Activated gamma-delta T cell treated with anti-CD3 and anti-CD28 coated beads, Interleukin-2, amount 50 U/mL, for 16 hours (primary cell): ENCODE data around the gene CLEC3A.
"Not testable (repeated sequence)": the region's sequence is repeated elsewhere in the genome, so short reads cannot be mapped to it uniquely, and the experiment has no call there.

Source experiments
- DNase-seq: peaks from one replicate; pipeline ENCODE4 v3.0.0-alpha.2; 2020; ENCODE audit warnings: low read depth

The CLEC3A gene

DNA sequence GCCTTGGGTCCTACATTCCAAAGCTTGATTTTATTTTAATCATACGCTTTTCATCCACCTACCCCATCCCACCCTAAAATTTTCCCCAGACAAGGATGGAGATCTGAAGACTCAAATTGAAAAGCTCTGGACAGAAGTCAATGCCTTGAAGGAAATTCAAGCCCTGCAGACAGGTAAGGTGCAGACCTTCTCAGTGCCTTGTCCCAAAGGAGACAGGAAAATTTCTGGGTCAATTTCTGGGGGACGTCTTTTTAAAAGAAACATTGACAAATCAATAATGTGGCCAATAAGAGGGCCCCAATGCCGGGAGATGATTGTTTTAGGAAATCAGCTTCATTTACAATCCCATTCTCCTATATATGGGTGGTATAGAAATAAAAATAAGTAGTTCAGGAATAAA lies 5.7 kb downstream of the CLEC3A start:
- no peak for DNase-seq

DNA sequence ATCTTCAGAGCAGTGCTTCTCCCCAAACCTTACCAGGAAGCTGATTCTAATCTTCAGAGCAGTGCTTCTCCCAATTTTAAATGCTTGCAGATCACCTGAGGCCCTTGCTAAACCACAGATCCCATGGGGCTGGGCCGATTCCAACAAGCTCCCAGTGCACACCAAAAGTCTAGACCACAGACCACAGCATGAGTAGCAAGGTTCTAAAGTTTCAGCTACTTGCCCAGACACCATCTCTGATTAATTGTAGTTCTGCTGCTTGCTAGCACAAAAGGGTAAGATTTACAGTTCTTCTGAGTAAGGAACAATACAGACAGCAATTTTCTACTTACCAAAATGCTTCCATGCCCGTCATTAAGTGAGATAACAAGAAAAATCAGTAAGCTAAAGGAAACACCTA lies 12.2 kb downstream of the CLEC3A start:
- no peak for DNase-seq

DNA sequence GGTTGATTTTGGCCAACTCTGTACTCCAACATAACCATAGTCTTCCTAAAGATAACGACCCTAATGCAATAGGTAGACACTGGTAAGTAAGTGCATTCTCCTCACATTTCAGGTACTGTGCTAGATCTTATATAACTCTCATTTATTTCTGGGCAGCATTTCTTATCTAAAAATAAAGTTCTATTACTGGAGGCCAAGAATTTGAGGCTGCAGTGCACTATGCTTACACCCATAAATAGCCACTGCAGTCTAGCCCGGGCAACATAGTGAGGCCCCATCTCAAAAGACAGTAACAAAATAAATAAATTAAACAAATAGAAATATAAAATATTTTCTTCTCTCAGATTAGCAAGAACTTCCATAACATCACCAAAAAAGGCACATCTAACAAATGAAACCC lies 12.7 kb downstream of the CLEC3A start:
- DNase-seq: no peak

DNA sequence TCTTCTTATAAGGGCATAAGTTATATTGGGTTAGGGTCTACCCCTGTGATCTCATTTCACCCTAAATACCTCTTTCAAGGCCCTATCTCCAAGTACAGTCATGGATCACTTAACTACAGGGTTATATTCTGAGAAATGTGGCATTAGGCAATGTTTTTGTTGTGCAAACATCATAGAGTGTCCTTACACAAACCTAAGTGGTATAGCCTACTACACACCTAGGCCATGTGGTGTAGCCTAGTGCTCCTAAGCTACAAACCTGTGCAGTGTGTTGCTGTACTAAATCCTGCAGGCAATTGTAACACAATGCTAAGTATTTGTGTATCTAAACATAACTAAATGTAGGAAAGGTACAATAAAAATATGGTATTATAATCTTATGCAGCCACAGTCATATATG lies 18.0 kb downstream of the CLEC3A start:
- DNase-seq: no peak

DNA sequence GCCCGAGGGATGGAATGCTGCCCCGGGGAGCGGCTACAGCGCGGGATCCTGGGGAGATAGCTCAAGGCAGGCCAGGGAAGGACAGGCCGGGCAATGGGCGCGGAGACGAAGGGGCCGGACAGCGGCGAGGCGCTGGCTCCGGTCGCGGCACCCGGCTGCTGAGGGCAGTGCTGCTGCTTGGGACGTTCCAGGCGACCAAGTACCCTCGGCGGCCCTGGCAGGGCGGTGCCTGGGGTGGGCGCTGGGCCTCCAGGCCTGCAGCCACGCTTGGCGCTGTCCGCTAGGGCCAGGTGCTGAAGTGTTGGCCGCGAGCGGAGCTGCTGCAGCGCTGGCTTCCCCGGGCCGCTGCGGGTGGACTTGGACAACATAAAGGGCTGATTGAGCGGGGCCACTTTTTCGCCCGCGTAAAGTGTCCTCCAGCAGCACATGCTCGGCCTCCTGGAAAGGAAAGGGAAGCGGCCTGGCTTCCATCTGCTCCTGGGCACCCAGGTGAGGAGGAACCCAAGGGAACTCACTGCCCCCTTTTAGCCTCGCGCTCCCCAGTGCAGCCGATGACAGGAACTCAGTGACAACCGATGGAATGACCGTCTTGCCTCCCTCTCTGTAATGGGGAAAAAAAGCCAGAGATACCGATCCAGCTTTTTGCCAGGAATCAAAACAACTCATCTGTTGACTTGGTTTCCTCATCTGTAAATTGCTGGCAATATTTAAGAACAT lies 23.7 kb downstream of the CLEC3A start:
- no peak for DNase-seq

DNA sequence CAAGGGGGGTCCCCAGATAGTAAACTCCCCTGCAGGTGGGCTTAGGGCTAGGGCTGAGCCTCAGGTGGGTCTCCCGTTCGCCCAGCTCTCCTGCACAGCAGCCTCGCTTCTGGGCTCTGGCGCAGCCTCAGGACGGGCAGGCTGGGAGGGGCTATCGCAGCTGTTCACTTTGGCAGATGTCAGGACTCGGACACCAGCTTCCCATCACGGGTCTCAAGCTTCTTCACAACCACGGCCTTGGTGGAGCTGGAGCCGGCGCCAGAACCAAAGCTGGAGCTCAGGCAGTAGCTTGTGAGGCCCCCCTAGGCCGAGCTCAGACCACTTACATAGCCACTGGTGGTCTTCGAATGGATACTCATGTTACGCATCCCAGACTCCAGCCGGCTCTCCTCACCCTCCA lies 26.0 kb downstream of the CLEC3A start:
- DNase-seq: no peak

DNA sequence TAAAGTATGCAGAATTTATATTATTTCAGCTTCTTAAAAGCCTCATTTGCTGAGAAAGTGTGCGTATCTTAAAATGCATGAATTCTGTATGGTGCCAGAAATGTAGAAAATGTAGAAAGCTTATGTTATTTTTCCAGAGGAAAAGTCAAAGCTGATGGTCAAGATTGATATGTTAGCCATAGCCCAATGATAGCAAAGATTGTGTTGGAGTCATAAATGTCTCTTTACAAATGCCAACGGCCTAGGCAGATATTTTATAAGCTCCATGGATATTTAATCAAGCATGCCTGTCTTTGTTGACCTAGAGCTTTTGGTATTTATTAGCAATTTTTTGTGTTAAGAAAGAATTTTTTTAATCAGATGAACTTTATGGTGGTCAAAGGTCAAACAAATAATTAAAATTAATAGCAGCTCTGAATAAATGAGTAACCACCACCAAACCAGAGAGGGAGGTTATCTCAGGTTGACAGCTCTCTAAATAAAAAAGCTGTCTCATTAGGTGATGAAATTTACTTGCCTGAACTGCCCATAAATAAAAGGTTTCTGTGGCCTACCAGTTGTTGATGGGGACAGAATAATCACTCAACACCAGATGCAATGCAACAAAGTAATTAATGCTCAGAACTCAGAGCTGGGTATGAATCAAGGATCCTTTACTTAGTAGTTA lies 28.5 kb downstream of the CLEC3A start:
- no peak for DNase-seq

DNA sequence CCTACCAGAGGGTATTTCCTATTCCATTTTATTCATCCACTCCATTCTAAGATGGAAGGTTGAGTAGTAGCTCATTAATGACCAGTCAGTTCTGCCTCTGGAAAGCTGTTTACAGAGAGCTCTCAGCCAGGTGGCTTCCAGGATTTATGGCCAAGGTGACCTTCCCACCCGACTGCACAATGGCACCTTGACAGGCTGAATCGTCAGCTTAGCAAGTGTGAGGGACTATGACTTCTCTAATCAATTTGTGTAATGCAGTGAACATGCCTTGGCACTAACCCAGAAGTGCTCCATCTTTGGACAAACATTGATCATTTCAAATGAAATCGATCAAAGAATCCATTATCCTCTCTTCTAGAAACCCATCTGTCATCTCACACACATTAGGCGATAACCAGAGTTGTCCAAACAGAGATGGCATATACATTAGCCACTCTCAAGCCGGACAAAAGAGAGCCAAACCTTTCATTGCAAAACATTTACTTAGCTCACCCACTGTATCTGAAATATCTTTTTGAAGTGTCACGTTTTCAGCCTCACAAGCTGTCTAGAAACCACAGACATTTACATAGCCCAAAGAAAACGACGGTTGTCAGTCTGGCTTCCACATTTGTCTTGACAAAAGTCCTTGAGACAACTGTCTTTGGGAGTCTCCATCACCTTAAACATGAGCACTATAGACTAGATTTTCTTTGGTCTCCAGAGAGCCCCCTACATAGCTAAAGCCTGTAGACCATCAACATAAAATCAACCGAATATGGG lies 35.6 kb downstream of the CLEC3A start:
- no peak for DNase-seq

DNA sequence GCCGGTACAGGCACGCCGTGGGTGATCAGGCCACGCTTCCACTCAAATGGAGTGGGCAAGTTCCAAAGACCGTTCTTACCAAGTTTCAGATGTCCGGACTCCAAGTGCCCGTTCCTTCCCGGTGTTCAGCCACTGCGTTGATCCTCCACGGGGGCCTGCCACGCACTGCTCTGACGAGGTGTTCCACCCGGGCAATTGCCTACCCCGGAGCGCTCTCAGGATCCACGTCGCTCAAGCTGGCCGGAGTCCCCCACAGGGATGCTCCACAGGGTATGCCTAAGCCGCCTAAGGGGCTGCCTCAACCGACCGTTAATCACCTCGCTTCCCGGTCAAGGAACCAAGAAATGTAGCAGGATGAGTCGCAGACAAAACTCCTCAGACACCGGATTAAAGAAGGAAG lies 37.5 kb downstream of the CLEC3A start:
- DNase-seq: not testable (repeated sequence)

DNA sequence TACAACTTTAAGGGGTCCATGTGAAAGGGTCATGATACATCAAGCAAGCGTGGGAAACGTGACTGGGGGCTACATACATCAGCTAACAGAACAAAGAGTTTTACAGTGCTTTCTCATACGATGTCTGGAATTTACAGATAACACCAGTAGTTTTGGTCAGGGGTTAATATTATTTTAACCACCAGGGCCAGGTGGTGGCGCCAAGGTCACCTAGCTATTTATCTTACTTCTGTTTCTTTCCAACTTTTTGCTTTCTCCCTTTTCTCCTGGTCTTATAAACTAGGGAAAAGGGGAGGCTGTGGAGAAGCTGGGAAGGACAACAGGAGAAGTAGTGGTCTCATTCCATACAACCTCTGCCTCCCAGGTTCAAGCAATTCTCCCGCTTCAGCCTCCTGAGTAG lies 37.9 kb downstream of the CLEC3A start:
- no peak for DNase-seq

DNA sequence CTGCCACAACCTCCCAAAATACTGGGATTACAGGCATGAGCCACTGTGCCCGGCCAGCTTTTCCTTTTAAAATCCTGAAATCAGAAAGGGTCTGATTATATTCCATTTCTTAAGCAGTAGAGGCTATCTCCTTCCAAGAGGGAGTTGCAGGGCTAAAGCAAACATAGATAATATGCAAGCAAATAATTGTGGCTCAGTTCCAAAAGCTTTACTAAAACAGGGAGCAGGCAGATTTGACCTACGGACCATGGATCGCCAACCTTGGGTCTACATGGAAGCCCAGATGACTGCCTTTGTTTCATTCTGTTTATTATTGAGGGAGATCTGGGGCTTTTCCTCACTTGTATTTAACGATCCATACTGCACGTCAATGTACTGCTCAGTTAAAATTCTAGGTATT lies 38.5 kb downstream of the CLEC3A start:
- no peak for DNase-seq

DNA sequence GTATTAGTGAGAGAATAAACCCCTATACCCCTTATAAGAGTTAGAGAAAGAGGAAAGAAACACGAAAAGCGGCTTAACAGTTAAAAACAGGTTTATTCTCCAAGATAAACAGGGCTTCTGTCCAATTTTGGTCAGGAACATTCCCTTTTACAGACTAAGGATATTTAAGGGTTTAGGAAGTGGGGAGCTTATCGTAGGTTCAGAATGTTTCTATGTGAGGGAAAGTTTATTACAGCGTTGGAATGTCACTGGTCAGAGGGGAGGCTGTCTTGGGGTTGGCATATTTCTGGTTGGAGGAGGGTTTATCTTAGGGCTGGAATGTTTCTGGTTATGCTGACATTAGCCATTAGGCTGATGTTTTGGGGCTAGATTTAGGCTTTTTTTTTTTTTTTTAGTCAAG lies 43.0 kb downstream of the CLEC3A start:
- no peak for DNase-seq

DNA sequence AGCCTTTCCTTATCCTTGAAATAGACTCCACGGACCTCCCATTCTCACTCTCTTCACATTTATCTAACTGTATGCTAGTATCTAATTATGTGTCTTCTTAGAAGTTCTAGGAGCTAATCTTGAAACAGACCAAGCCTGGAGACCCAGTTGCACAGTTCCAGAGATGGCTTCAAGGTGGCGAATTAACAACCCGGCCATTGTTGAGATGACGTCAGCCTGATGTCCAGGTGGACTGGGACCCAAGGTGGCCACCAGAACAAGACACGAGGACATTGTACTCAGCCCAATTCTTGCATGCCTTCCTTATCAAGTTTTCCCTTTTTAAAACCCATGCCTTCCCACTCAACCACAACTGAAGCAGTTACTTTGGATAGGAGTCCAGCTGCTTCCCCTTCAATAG lies 47.6 kb downstream of the CLEC3A start:
- no peak for DNase-seq

DNA sequence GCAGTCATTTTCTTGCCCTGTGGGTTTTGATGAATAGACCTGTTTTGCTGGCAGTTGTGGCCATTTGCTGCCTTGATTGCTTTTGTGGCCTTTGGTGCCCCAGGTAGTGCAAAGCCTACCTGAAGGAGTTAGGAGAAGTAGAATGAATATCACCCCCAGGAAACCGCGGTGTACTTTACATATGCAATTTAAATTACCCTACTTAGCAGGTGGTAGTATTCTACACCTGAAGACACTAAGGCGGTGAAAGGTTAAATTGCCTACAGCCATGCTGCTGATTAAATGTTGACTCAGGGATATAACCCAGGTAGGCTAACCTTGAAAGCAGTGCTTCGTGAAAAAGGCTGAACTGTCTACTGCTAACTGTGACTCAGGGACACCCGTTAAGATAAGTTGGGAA lies 49.9 kb downstream of the CLEC3A start:
- DNase-seq: no peak

DNA sequence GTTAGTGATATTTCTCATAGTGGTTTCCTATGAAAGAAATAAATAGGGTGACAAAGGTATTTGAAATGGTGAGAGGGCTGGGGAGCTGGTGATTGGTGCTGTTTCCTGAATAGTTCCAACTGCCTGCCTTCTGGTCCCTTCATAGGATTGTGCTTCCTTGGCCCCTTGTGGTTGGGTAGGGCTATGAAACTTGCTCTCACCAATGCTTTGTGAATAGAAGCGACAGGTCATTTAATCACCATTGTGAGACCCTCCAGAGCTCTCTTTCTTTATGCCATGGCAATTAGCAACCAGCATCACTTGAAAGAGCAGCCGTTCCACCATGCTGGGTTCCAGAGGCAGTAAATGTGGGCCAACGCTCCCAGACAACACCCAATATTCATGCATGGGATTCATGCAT lies 53.5 kb downstream of the CLEC3A start:
- DNase-seq: no peak

DNA sequence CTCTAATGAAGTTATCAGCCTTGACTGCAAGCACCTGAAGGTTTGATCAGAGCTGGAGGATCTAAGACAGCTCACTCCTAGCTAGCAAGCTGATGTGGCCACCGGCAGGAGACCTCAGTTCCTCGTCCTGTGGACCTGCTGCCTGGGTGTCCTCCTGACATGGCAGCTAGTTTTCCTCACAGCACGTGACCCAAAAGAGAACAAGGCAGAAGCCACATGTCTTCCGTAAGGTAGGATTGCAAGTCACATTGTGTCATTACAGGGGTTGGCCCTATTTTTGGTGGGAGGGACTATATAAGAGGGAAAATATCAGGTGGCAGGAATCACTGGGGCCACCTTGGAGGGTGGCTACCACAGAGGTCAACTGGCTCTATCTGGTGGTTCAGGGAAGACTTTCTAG lies 59.0 kb downstream of the CLEC3A start:
- DNase-seq: no peak
